Measurements from ENCODE around the gene APOBEC3B. TPM values are rescaled to one million over a fixed set of nuclear protein-coding genes. Genes with fewer than 3 reads are reported as not detected.

Gene APOBEC3B
- total RNA-seq, 1 donor from 2014 or later, result not detected

DNA sequence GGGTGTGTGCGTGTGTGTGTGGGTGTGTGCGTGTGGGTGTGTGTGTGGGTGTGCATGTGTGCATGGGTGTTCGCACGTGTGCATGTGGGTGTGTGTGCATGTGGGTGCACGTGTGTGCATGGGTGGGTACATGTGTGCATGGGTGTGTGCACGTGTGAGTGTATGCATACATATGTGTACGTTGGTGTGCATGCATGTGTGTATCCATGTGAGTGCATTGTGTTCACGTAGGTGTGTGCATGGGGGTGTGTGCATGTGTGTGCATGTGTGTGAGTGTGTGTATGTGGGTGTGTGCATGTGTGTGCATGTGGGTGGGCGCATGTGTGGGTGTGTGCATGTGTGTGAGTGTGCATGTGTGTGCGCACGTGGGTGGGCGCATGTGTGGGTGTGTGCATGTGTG is 44.6 kb upstream of the APOBEC3B start:
- TF ChIP-seq, protein P1, sequence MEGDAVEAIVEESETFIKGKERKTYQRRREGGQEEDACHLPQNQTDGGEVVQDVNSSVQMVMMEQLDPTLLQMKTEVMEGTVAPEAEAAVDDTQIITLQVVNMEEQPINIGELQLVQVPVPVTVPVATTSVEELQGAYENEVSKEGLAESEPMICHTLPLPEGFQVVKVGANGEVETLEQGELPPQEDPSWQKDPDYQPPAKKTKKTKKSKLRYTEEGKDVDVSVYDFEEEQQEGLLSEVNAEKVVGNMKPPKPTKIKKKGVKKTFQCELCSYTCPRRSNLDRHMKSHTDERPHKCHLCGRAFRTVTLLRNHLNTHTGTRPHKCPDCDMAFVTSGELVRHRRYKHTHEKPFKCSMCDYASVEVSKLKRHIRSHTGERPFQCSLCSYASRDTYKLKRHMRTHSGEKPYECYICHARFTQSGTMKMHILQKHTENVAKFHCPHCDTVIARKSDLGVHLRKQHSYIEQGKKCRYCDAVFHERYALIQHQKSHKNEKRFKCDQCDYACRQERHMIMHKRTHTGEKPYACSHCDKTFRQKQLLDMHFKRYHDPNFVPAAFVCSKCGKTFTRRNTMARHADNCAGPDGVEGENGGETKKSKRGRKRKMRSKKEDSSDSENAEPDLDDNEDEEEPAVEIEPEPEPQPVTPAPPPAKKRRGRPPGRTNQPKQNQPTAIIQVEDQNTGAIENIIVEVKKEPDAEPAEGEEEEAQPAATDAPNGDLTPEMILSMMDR (IDR thresholded peaks at IDR 0.05; ENCODE audit: partially characterized antibody, unreplicated experiment), result no peak
- Mint-ChIP-seq H3K36me3 (ENCODE audit: unreplicated experiment) (no peaks in the 10 kb centered on the region), H3K27me3 (ENCODE audit: unreplicated experiment) (peaks cover 7% of the 10 kb centered on the region), H3K4me3 (ENCODE audit: unreplicated experiment) (no peak overlapping the region), H3K9me3 (ENCODE audit: unreplicated experiment) (peaks cover 1% of the 10 kb centered on the region), H3K4me1 (ENCODE audit: low read depth, unreplicated experiment) (no peaks in the 10 kb centered on the region), H3K27ac (ENCODE audit: unreplicated experiment) (no peak overlapping the region)
- no peak for DNase-seq

DNA sequence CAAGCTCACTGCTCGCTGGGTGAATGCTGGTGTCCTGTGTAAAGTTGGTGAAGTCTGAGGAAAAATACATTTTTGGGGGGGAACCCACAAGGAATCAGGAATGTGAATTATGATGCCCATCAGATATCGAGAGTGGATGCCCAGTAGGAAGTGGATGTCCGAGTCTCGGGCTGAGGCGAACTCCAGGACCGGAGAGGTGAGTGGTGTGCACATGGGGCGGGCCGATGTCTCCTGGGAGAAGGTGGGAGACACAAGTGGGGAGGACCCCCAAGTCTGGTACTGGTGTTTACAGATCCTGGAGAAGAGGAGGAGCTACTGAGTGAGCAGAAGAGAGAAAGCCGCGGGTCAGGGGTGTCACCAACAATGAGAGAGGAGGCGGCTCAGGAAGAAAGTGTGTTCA is 43.9 kb upstream of the APOBEC3B start:
- no peak overlapping the region for H3K27ac Mint-ChIP-seq (ENCODE audit: unreplicated experiment)
- peaks cover 7% of the 10 kb centered on the region for H3K27me3 Mint-ChIP-seq (ENCODE audit: unreplicated experiment)
- no peaks in the 10 kb centered on the region for H3K36me3 Mint-ChIP-seq (ENCODE audit: unreplicated experiment)
- H3K4me1 Mint-ChIP-seq (ENCODE audit: low read depth, unreplicated experiment), result no peaks in the 10 kb centered on the region
- DNase-seq, result no peak
- peaks cover 1% of the 10 kb centered on the region for H3K9me3 Mint-ChIP-seq (ENCODE audit: unreplicated experiment)
- TF ChIP-seq, protein P1 (IDR thresholded peaks at IDR 0.05; ENCODE audit: partially characterized antibody, unreplicated experiment), result no peak
- H3K4me3 Mint-ChIP-seq (ENCODE audit: unreplicated experiment), result no peak overlapping the region

DNA sequence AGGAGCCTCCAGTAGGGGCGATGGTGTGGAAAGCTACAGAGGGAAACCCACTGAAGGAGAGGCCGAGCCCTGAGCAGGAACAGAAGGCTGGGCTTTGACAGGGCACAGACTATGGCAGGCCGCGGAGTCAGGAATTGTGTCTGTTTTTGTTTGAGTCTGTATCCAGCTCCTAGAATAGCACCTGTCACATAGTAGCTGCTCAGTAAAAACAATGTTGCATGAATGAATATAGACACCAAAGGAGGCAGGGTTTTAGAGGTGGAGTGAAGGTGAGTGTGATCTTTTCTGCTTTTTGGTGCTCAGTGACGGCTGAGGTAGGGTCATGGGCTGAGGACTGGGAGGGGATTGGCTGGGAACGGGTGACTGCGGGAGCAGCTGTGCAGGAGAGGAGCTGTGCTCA is 43.2 kb upstream of the APOBEC3B start:
- peaks cover 1% of the 10 kb centered on the region for H3K9me3 Mint-ChIP-seq (ENCODE audit: unreplicated experiment)
- TF ChIP-seq, protein P1 (IDR thresholded peaks at IDR 0.05; ENCODE audit: partially characterized antibody, unreplicated experiment), result no peak
- H3K27ac Mint-ChIP-seq (ENCODE audit: unreplicated experiment), result no peak overlapping the region
- peaks cover 7% of the 10 kb centered on the region for H3K27me3 Mint-ChIP-seq (ENCODE audit: unreplicated experiment)
- no peak overlapping the region for H3K4me3 Mint-ChIP-seq (ENCODE audit: unreplicated experiment)
- no peaks in the 10 kb centered on the region for H3K4me1 Mint-ChIP-seq (ENCODE audit: low read depth, unreplicated experiment)
- H3K36me3 Mint-ChIP-seq (ENCODE audit: unreplicated experiment), result no peaks in the 10 kb centered on the region
- DNase-seq, result no peak

DNA sequence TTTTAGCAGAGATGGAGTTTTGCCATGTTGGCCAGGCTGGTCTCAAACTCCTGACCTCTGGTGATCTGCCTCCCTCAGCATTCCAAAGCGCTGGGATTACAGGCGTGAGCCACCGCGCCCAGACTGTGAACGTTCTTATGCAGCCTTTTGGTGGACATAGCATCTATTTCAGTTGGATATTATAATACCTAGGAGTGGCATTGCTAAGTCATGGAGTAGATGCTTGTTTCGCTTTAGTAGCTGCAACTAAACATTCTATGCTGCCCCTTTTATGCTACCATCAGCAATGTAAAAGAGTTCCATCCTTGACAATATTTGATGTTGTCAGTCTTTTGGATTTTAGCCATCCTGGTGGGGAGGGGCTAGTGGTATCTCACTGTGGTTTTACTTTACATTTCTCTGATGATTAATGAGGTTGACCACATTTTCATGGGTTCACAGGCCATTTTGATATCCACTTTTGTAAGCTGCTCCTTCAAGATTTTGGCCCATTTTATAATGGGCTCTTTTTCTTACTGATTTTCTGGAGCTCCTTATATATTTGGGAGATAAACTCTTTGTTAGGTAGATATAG is 41.2 kb upstream of the APOBEC3B start:
- Mint-ChIP-seq H3K36me3 (ENCODE audit: unreplicated experiment) (no peaks in the 10 kb centered on the region), H3K27ac (ENCODE audit: unreplicated experiment) (no peak overlapping the region), H3K27me3 (ENCODE audit: unreplicated experiment) (peaks cover 9% of the 10 kb centered on the region), H3K9me3 (ENCODE audit: unreplicated experiment) (peaks cover 1% of the 10 kb centered on the region), H3K4me3 (ENCODE audit: unreplicated experiment) (no peak overlapping the region), H3K4me1 (ENCODE audit: low read depth, unreplicated experiment) (no peaks in the 10 kb centered on the region)
- TF ChIP-seq, protein P1 (IDR thresholded peaks at IDR 0.05; ENCODE audit: partially characterized antibody, unreplicated experiment), result no peak
- DNase-seq, result no peak

DNA sequence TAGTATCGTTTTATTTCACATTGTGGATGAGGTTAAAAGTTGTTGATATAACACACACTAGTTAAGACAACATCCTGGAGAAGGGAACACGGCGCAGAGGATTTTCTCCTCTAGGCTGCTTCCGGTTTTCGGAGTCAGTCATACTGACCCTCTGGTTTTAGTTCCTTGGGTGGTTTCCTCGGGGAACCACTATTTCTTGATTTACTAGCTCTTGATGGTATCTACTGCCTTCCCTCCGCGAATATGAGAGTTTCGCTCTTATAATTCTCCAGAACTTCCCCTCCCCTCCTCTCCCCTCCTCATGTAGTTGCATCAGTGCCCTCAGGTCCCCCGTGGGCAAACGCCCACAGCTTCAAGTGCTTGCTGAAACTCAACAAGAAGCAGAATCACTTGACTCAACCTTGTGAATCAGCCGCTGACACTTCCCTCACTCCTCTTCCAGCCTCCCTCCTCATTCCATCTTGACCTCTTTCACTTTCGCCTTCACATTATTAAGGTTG is 40.6 kb upstream of the APOBEC3B start:
- TF ChIP-seq, protein P1 (IDR thresholded peaks at IDR 0.05; ENCODE audit: partially characterized antibody, unreplicated experiment), result no peak
- H3K36me3 Mint-ChIP-seq (ENCODE audit: unreplicated experiment), result no peaks in the 10 kb centered on the region
- no peak overlapping the region for H3K4me3 Mint-ChIP-seq (ENCODE audit: unreplicated experiment)
- peaks cover 1% of the 10 kb centered on the region for H3K9me3 Mint-ChIP-seq (ENCODE audit: unreplicated experiment)
- H3K4me1 Mint-ChIP-seq (ENCODE audit: low read depth, unreplicated experiment), result no peaks in the 10 kb centered on the region
- no peak overlapping the region for H3K27ac Mint-ChIP-seq (ENCODE audit: unreplicated experiment)
- no peak for DNase-seq
- H3K27me3 Mint-ChIP-seq (ENCODE audit: unreplicated experiment), result peaks cover 8% of the 10 kb centered on the region

Measured in glutamatergic neuron (in vitro differentiated cells).